HepG2 (cell line): ENCODE measurements around the gene SMTNL2. TPM values are rescaled to one million over a fixed set of nuclear protein-coding genes. Genes with fewer than 3 reads are reported as not detected.

Source experiments
- ATAC-seq: fragments of 200-7000 bp; cut with Tn5 transposase; 3 replicates; pipeline ENCODE4 v1.9.1; 2020; ENCODE audit warnings: mild to moderate bottlenecking, moderate library complexity
- BruUV-seq: library from RNA; stranded (reverse); fragments of 400-500 nt; replicated peaks from 2 replicates; lab custom pipeline; 2021; lab: Mats Ljungman, UMichigan
- CTCF ChIA-PET: fragments of 300-600 bp; formaldehyde crosslinking; extraction: SDS; loops from one replicate; lab custom pipeline; 2021; ENCODE audit warnings: low total read pairs, inconsistent platforms, low intra/inter-chr PET ratio; lab: Yijun Ruan, JAX
- POLR2A ChIA-PET: fragments of 350-600 bp; sonication (Branson Sonifier 250); formaldehyde crosslinking; loops from one replicate; lab custom pipeline; 2020; ENCODE audit warnings: antibody characterized with exemption, inconsistent platforms; lab: Yijun Ruan, JAX
- DNase-seq: peaks from one replicate; pipeline ENCODE4 v3.0.0-alpha.2; 2015; ENCODE audit warnings: low spot score
- FAIRE-seq: peaks from 3 replicates; lab custom pipeline; 2011; peaks lifted over from hg19 to GRCh38; lab: Jason Lieb, UNC
- H2AFZ ChIP-seq: one replicate; pipeline ENCODE4 v1.6.1; 2011; ENCODE audit warnings: low read length, inconsistent platforms
- H3K27ac ChIP-seq: fragments of 300-600 bp; 3 replicates; pipeline ENCODE4 v1.8.0; 2011; ENCODE audit warnings: mixed run types, mild to moderate bottlenecking, mixed read lengths, low read length, inconsistent platforms; ENCODE audit not compliant: insufficient read depth; ENCODE audit errors: extremely low read length
- H3K27me3 ChIP-seq, 2 experiments: fragments of 200-600 bp in 1 of 2; 2 replicates in 1 of 2; 3 replicates in 1 of 2; pipeline versions ENCODE4 v1.6.0 to v1.8.0; 2011; ENCODE audit warnings: low read length in 2 of 2, mild to moderate bottlenecking in 2 of 2, moderate library complexity in 2 of 2, inconsistent platforms in 1 of 2; ENCODE audit not compliant: insufficient read depth in 2 of 2, control insufficient read depth in 1 of 2
- H3K36me3 ChIP-seq, 2 experiments: fragments of 200-600 bp in 1 of 2; replicated peaks in 1 of 2; 2 replicates in 1 of 2; 3 replicates in 1 of 2; pipeline versions ENCODE4 v1.5.1 to v1.8.0; 2011; ENCODE audit warnings: low read length in 2 of 2, inconsistent platforms in 1 of 2; ENCODE audit not compliant: insufficient read depth in 2 of 2, control insufficient read depth in 1 of 2
- H3K4me1 ChIP-seq: 2 replicates; pipeline ENCODE4 v1.5.1; 2012; ENCODE audit warnings: low read length, inconsistent platforms; ENCODE audit not compliant: insufficient read depth
- H3K4me2 ChIP-seq: 2 replicates; pipeline ENCODE4 v1.6.0; 2011; ENCODE audit warnings: low read depth, low read length, inconsistent platforms
- H3K4me3 ChIP-seq, 3 experiments: fragments of 200-600 bp in 1 of 3; sonication (generic), shearing (Covaris generic) in 1 of 3; replicated peaks in 1 of 3; 2 replicates each; pipeline ENCODE4 v1.5.1; 2011 to 2016; ENCODE audit warnings: low read length in 3 of 3, inconsistent platforms in 2 of 3, low read depth in 2 of 3, mild to moderate bottlenecking in 2 of 3, control low read depth in 1 of 3, mixed read lengths in 1 of 3; ENCODE audit not compliant: insufficient read depth in 1 of 3
- H3K79me2 ChIP-seq: one replicate; pipeline ENCODE4 v1.6.1; 2011; ENCODE audit warnings: low read length, inconsistent platforms; ENCODE audit not compliant: insufficient read depth
- H3K9ac ChIP-seq: 2 replicates; pipeline ENCODE4 v1.6.0; 2011; ENCODE audit warnings: mild to moderate bottlenecking, low read depth, low read length, inconsistent platforms; ENCODE audit not compliant: insufficient read depth
- H3K9me3 ChIP-seq: 2 replicates; pipeline ENCODE4 v1.5.1; 2012; ENCODE audit warnings: mild to moderate bottlenecking, low read length
- H4K20me1 ChIP-seq: 2 replicates; pipeline ENCODE4 v1.6.0; 2011; ENCODE audit warnings: inconsistent platforms, mild to moderate bottlenecking, low read length, moderate library complexity; ENCODE audit not compliant: insufficient read depth
- AKNA ChIP-seq: sonication (generic); formaldehyde crosslinking; IDR thresholded peaks from 2 replicates; pipeline ENCODE4 v1.4.0; 2020; ENCODE audit warnings: missing genetic modification reagents, borderline replicate concordance
- ISX ChIP-seq: sonication (generic); formaldehyde crosslinking; conservative IDR thresholded peaks from 2 replicates; pipeline ENCODE4 v1.5.0; 2020; ENCODE audit warnings: missing genetic modification reagents
- NFE2L1 ChIP-seq: sonication (generic); formaldehyde crosslinking; IDR thresholded peaks from 2 replicates; pipeline ENCODE4 v1.4.0; 2020; ENCODE audit warnings: missing genetic modification reagents, mild to moderate bottlenecking, borderline replicate concordance
- POGZ ChIP-seq: sonication (generic); formaldehyde crosslinking; IDR thresholded peaks from 2 replicates; pipeline ENCODE4 v1.4.0; 2020; ENCODE audit warnings: mild to moderate bottlenecking, missing genetic modification reagents
- SOX5 ChIP-seq: IDR thresholded peaks from 2 replicates; pipeline ENCODE4 v1.6.1; 2016; ENCODE audit warnings: borderline replicate concordance
- TAF15 ChIP-seq: fragments of 200-400 bp; formaldehyde crosslinking; IDR thresholded peaks from one replicate; pipeline ENCODE4 v1.6.1; 2018; ENCODE audit warnings: mild to moderate bottlenecking, low read depth, low read length; ENCODE audit not compliant: poor library complexity, severe bottlenecking
- TBX2 ChIP-seq: sonication (generic); formaldehyde crosslinking; IDR thresholded peaks from 2 replicates; pipeline ENCODE4 v1.5.0; 2020; ENCODE audit warnings: missing genetic modification reagents, mild to moderate bottlenecking, borderline replicate concordance
- ZNF275 ChIP-seq: sonication (generic); formaldehyde crosslinking; IDR thresholded peaks from 2 replicates; pipeline ENCODE4 v1.8.0; 2022; ENCODE audit warnings: missing genetic modification reagents, mild to moderate bottlenecking, inconsistent platforms, borderline replicate concordance
- ZNF326 ChIP-seq: sonication (generic); formaldehyde crosslinking; IDR thresholded peaks from 2 replicates; pipeline ENCODE4 v1.4.0; 2020; ENCODE audit warnings: missing genetic modification reagents, borderline replicate concordance
- WGBS: methylation state at CpG from one replicate; pipeline ENCODE4 v1.1.6; 2017; ENCODE audit warnings: low lambda C conversion rate; 5-methylcytosine and 5-hydroxymethylcytosine counted together
- in situ Hi-C: cut with HindIII; loops from 2 replicates; pipeline ENCODE4 v1.10.0; 2017; ENCODE audit warnings: low pct_unique_long_range_greater_than_20kb; ENCODE audit not compliant: extremely low pct_ligation_motif_present
- intact Hi-C: fragments of 100-400 bp; cut with micrococcal nuclease; formaldehyde crosslinking; loops from one replicate; pipeline ENCODE4 v1.10.0; 2022; ENCODE audit not compliant: unreplicated experiment
- polyA plus RNA-seq, 8 experiments: library from polyadenylated mRNA; depleted of rRNA in 3 of 8; stranded (reverse) in 7 of 8; unstranded in 1 of 8; fragments of >200 nt; fragmentation: Illumina TruSeq in 4 of 8; extraction: Trizol in 4 of 8; gene quantifications; 2 replicates each; pipeline versions ENCODE4 v1.2.1 to v1.2.3, GENCODE V29; 2011 to 2016; ENCODE audit warnings: low read depth in 4 of 8, missing spikeins in 1 of 8, mixed read lengths in 1 of 8; ENCODE audit not compliant: insufficient read depth in 1 of 8
- total RNA-seq, 5 experiments: library from RNA; depleted of rRNA; stranded (reverse); fragments of >200 nt; fragmentation: Illumina TruSeq; extraction: Trizol; gene quantifications; 2 replicates each; pipeline ENCODE4 v1.2.3, GENCODE V29; 2016; ENCODE audit warnings: low read depth in 1 of 5
- TF ChIP-seq, protein P1 (sequence below): sonication (generic); formaldehyde crosslinking; IDR thresholded peaks from 2 replicates; pipeline ENCODE4 v1.5.0; 2020; ENCODE audit warnings: missing genetic modification reagents
- TF ChIP-seq, protein P2 (sequence below): sonication (generic); formaldehyde crosslinking; IDR thresholded peaks from 2 replicates; pipeline ENCODE4 v1.8.1; 2022; ENCODE audit warnings: mild to moderate bottlenecking, missing genetic modification reagents
- TF ChIP-seq, protein P3 (sequence below): sonication (generic); formaldehyde crosslinking; IDR thresholded peaks from 2 replicates; pipeline ENCODE4 v1.9.0; 2022; ENCODE audit warnings: low read depth, missing genetic modification reagents

SMTNL2 gene
- total and polyA plus RNA-seq, 2 of the 13 experiments (the other 11 are each of a cell fraction or from before 2014, with no cell fraction given) = 0.41 to 5.1 TPM

DNA sequence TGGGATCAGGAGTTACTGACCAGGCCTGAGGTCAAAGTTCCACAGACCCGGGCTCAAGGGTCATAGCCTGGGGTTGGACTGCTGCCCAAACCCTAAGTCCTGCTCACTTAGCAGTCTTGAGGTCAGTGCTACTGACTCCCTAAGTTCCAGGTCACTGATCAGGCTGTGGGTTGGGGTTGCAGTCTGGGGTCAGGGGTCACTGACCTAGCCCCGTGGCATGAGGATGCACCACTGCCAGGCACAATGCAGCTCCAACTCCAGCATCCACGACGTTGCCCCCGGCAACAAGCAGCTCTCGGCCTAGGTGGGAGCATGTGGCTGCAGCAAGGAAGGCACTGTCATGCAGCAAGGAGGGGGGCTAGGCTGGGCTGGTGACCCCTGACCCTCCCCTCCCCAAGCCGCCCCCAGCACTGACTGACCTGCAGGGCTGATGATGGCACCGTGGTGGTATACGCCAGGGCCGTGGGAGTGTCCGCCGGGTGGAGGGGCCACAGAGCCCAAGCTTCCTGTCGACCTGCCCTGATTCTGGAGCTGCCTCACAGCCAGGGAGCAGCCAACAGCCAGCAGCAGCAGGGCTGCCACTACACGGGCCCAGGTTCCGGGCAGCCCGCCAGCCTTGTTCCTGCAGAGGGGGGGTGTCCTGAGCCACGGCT lies 25.1 kb upstream of the SMTNL2 start:
- Histone ChIP-seq H3K4me2 (no peak overlapping the region), H3K9me3 (no peaks in the 10 kb centered on the region), H3K4me1 (peaks cover 54% of the 10 kb centered on the region), H3K9ac (no peak overlapping the region), H3K36me3 (no peaks in the 10 kb centered on the region), H2AFZ (no peak overlapping the region), H3K27me3 (no peaks in the 10 kb centered on the region), H3K4me3 (no peak overlapping the region), H3K27ac (no peak overlapping the region), H3K79me2 (peaks cover 9% of the 10 kb centered on the region), H4K20me1 (no peaks in the 10 kb centered on the region)
- intact Hi-C loops = no loop called here
- in situ Hi-C loops = loop anchor here (10.0 kb wide), 1 partner anchor 336 kb away; the partner anchor contains the start of gene C17orf107
- no TSS peak for BruUV-seq
- FAIRE-seq = no peak
- ChIA-PET POLR2A (interaction anchor here (0.7 kb wide), 1 partner anchor 16 kb away, joined by 3 read pairs; no protein-coding TSS in a partner anchor), CTCF (no interaction called here)
- no peak for DNase-seq
- 20% methylated on average over 1 of the region's 17 CpGs for WGBS
- no peak for ATAC-seq
- TF ChIP-seq ZNF326 (CRISPR knock-in tag) = no peak
- TF ChIP-seq, protein P1, sequence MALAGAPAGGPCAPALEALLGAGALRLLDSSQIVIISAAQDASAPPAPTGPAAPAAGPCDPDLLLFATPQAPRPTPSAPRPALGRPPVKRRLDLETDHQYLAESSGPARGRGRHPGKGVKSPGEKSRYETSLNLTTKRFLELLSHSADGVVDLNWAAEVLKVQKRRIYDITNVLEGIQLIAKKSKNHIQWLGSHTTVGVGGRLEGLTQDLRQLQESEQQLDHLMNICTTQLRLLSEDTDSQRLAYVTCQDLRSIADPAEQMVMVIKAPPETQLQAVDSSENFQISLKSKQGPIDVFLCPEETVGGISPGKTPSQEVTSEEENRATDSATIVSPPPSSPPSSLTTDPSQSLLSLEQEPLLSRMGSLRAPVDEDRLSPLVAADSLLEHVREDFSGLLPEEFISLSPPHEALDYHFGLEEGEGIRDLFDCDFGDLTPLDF = no peak
- no peak for TF ChIP-seq TBX2 (CRISPR knock-in tag)
- TF ChIP-seq AKNA = no peak
- no peak for TF ChIP-seq NFE2L1 (CRISPR knock-in tag)
- TF ChIP-seq TAF15 = no peak
- TF ChIP-seq, protein P2, sequence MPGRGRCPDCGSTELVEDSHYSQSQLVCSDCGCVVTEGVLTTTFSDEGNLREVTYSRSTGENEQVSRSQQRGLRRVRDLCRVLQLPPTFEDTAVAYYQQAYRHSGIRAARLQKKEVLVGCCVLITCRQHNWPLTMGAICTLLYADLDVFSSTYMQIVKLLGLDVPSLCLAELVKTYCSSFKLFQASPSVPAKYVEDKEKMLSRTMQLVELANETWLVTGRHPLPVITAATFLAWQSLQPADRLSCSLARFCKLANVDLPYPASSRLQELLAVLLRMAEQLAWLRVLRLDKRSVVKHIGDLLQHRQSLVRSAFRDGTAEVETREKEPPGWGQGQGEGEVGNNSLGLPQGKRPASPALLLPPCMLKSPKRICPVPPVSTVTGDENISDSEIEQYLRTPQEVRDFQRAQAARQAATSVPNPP (CRISPR knock-in tag) = no peak
- TF ChIP-seq ZNF275 (CRISPR knock-in tag) = no peak
- TF ChIP-seq, protein P3, sequence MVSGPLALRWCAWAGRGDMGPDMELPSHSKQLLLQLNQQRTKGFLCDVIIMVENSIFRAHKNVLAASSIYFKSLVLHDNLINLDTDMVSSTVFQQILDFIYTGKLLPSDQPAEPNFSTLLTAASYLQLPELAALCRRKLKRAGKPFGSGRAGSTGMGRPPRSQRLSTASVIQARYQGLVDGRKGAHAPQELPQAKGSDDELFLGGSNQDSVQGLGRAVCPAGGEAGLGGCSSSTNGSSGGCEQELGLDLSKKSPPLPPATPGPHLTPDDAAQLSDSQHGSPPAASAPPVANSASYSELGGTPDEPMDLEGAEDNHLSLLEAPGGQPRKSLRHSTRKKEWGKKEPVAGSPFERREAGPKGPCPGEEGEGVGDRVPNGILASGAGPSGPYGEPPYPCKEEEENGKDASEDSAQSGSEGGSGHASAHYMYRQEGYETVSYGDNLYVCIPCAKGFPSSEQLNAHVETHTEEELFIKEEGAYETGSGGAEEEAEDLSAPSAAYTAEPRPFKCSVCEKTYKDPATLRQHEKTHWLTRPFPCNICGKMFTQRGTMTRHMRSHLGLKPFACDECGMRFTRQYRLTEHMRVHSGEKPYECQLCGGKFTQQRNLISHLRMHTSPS (CRISPR knock-in tag) = no peak
- TF ChIP-seq SOX5 (CRISPR knock-in tag) = no peak
- no peak for TF ChIP-seq ISX (CRISPR knock-in tag)
- no peak for TF ChIP-seq POGZ
